Astrocyte (in vitro differentiated cells and primary cell): Measurements from ENCODE around the gene CELF4.

Experiments
- EZH2 ChIP-seq: IDR thresholded peaks from 2 replicates; pipeline ENCODE4 v1.6.1; 2012; ENCODE audit warnings: mild to moderate bottlenecking, low read length, inconsistent platforms; ENCODE audit not compliant: insufficient read depth
- TF ChIP-seq, protein P1 (sequence below): IDR thresholded peaks from 2 replicates; pipeline ENCODE4 v1.5.1; 2011; ENCODE audit warnings: low read depth, mild to moderate bottlenecking, inconsistent platforms, low read length, moderate library complexity; ENCODE audit not compliant: insufficient read depth

DNA sequence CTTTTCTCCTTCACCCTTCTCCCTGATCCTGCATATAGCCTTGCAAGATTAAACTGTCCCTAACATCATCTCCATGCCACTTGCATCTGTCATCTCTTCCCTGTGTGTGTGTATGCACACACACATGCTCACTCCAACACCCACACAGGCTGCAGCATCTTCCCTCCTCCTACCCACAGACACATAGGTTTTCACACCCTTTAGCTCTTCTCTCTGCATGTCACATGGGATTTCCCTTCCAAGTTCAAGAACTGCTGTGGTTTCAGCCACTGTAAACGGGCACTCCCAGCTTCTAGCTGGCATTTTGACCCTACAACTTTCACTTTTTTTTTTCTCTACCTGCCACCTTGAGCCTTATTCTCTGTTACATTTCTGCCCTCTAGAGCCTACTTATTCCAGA, 6.4 kb downstream of the CELF4 start:
- TF ChIP-seq, protein P1, sequence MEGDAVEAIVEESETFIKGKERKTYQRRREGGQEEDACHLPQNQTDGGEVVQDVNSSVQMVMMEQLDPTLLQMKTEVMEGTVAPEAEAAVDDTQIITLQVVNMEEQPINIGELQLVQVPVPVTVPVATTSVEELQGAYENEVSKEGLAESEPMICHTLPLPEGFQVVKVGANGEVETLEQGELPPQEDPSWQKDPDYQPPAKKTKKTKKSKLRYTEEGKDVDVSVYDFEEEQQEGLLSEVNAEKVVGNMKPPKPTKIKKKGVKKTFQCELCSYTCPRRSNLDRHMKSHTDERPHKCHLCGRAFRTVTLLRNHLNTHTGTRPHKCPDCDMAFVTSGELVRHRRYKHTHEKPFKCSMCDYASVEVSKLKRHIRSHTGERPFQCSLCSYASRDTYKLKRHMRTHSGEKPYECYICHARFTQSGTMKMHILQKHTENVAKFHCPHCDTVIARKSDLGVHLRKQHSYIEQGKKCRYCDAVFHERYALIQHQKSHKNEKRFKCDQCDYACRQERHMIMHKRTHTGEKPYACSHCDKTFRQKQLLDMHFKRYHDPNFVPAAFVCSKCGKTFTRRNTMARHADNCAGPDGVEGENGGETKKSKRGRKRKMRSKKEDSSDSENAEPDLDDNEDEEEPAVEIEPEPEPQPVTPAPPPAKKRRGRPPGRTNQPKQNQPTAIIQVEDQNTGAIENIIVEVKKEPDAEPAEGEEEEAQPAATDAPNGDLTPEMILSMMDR, result no peak
- no peak for TF ChIP-seq EZH2
